ENCODE measurements around the gene SLC7A6OS.

Gene SLC7A6OS

GRCh38 chr16:68345351-68345810 is 34.6 kb upstream of the SLC7A6OS start:
- CTCF ChIA-PET = interaction anchor here (1.3 to 31.6 kb wide), 2 partner anchors 88 to 165 kb away, joined by 3 to 619 read pairs; partner anchors contain the start of gene SLC7A6
- TF ChIP-seq CTCF (IDR thresholded peaks at IDR 0.05; ENCODE audit: control extremely low read depth, extremely low read depth, low read depth, missing control alignments) = no peak
- POLR2A ChIA-PET = interaction anchor here (0.7 kb wide), 1 partner anchor 1259 kb away, joined by 4 read pairs; no protein-coding TSS in a partner anchor
- DNase-seq (ENCODE audit: extremely low spot score) = no peak

- POLR2A ChIA-PET = interaction anchor here (0.6 kb wide), 1 partner anchor 201 kb away, joined by 3 read pairs; no protein-coding TSS in a partner anchor
- CTCF ChIA-PET = interaction anchor here (0.7 to 31.6 kb wide), 5 partner anchors 9 to 87 kb away, joined by 3 to 619 read pairs (median 4); partner anchors contain the start of gene SLC7A6
- no peak for TF ChIP-seq CTCF (IDR thresholded peaks at IDR 0.05; ENCODE audit: control extremely low read depth, extremely low read depth, low read depth, missing control alignments)
- DNase-seq (ENCODE audit: extremely low spot score) = no peak
Observed at GRCh38 chr16:68344252-68344651, 33.5 kb upstream of the SLC7A6OS start.

GRCh38 chr16:68343137-68343536 is 32.4 kb upstream of the SLC7A6OS start:
- CTCF ChIA-PET = interaction anchor here (1.3 to 31.6 kb wide), 4 partner anchors 9 to 86 kb away, joined by 3 to 619 read pairs (median 7); partner anchors contain the start of gene SLC7A6

GRCh38 chr16:68342620-68343019 is 31.9 kb upstream of the SLC7A6OS start:
- CTCF ChIA-PET = interaction anchor here (1.3 to 31.6 kb wide), 4 partner anchors 10 to 86 kb away, joined by 3 to 619 read pairs (median 7); partner anchors contain the start of gene SLC7A6
- POLR2A ChIA-PET = no interaction called here
- no peak for TF ChIP-seq CTCF (IDR thresholded peaks at IDR 0.05; ENCODE audit: control extremely low read depth, extremely low read depth, low read depth, missing control alignments)
- DNase-seq (ENCODE audit: extremely low spot score) = no peak

More at GRCh38 chr16:68343137-68343536, 32.4 kb upstream of the SLC7A6OS start:
- POLR2A ChIA-PET = no interaction called here
- no peak for DNase-seq (ENCODE audit: extremely low spot score)
- no peak for TF ChIP-seq CTCF (IDR thresholded peaks at IDR 0.05; ENCODE audit: control extremely low read depth, extremely low read depth, low read depth, missing control alignments)

GRCh38 chr16:68339214-68339613 is 28.5 kb upstream of the SLC7A6OS start:
- TF ChIP-seq CTCF (IDR thresholded peaks at IDR 0.05; ENCODE audit: control extremely low read depth, extremely low read depth, low read depth, missing control alignments) = no peak
- CTCF ChIA-PET = interaction anchor here (0.8 to 31.6 kb wide), 5 partner anchors 10 to 818 kb away, joined by 3 to 619 read pairs (median 3); partner anchors contain the start of gene SLC7A6
- DNase-seq (ENCODE audit: extremely low spot score) = no peak
- POLR2A ChIA-PET = interaction anchor here (0.9 to 1.0 kb wide), 2 partner anchors 15 to 23 kb away, joined by 3 read pairs; no protein-coding TSS in a partner anchor

GRCh38 chr16:68338326-68339119 is 27.8 kb upstream of the SLC7A6OS start:
- no peak for TF ChIP-seq CTCF (IDR thresholded peaks at IDR 0.05; ENCODE audit: control extremely low read depth, extremely low read depth, low read depth, missing control alignments)
- ChIA-PET CTCF (interaction anchor here (1.3 to 31.6 kb wide), 5 partner anchors 10 to 81 kb away, joined by 3 to 619 read pairs (median 6); partner anchors contain the start of gene SLC7A6), POLR2A (no interaction called here)
- no peak for DNase-seq (ENCODE audit: extremely low spot score)
